HUES6 (cell line): Measurements from ENCODE around the gene MAPKAP1.

ENCODE experiments used
- H3K27ac ChIP-seq: 2 replicates; pipeline ENCODE4 v1.7.0; 2013; ENCODE audit warnings: low read depth, mild to moderate bottlenecking, low read length, inconsistent platforms
- H3K27me3 ChIP-seq: 2 replicates; pipeline ENCODE4 v1.6.1; 2013; ENCODE audit warnings: low read length; ENCODE audit not compliant: control insufficient read depth, insufficient read depth
- H3K36me3 ChIP-seq: 2 replicates; pipeline ENCODE4 v1.6.1; 2013; ENCODE audit warnings: low read length; ENCODE audit not compliant: control insufficient read depth, insufficient read depth
- H3K4me1 ChIP-seq: 2 replicates; pipeline ENCODE4 v1.6.1; 2013; ENCODE audit warnings: low read length; ENCODE audit not compliant: control insufficient read depth, insufficient read depth
- H3K4me3 ChIP-seq: 2 replicates; pipeline ENCODE4 v1.5.1; 2013; ENCODE audit warnings: low read depth, low read length
- H3K9ac ChIP-seq: one replicate; pipeline ENCODE4 v1.6.1; 2013; ENCODE audit warnings: mild to moderate bottlenecking, low read length
- H3K9me3 ChIP-seq: 2 replicates; pipeline ENCODE4 v1.6.1; 2013; ENCODE audit warnings: low read depth, low read length; ENCODE audit not compliant: control insufficient read depth, insufficient read depth

Gene MAPKAP1

GRCh38 chr9:125493881-125494652, 212.9 kb downstream of the MAPKAP1 start:
- H3K27ac ChIP-seq: no peak overlapping the region; the same call in 1 of the 2 replicates
- H3K36me3 ChIP-seq: no peaks in the 10 kb centered on the region
- peaks cover 48% of the 10 kb centered on the region for H3K4me1 ChIP-seq
- H3K4me3 ChIP-seq: no peak overlapping the region
- no peaks in the 10 kb centered on the region for H3K27me3 ChIP-seq
- no peak overlapping the region for H3K9ac ChIP-seq
- H3K9me3 ChIP-seq: no peaks in the 10 kb centered on the region

DNA sequence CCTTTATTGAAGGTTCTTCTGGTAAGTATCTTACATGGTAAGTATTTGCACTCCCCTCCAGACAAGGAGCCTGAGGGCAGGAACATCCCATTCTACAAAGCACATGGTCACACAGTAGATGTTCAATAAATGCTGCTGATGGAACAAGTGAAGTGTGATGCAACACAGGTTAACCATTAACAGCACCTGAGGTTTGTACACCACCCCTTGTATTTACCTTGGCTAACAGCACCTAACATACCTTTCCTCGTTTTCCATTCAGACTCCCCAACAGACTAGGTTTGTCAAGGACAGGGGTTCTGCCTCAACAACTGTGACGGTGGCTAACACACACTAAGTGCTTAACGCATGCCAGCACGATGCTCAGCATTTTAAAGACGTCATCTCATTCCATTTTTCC, 213.6 kb downstream of the MAPKAP1 start:
- no peak overlapping the region for H3K9ac ChIP-seq
- no peaks in the 10 kb centered on the region for H3K36me3 ChIP-seq
- H3K27me3 ChIP-seq: no peaks in the 10 kb centered on the region
- peaks cover 48% of the 10 kb centered on the region for H3K4me1 ChIP-seq
- H3K9me3 ChIP-seq: no peaks in the 10 kb centered on the region
- H3K27ac ChIP-seq: no peak overlapping the region
- H3K4me3 ChIP-seq: no peak overlapping the region

DNA sequence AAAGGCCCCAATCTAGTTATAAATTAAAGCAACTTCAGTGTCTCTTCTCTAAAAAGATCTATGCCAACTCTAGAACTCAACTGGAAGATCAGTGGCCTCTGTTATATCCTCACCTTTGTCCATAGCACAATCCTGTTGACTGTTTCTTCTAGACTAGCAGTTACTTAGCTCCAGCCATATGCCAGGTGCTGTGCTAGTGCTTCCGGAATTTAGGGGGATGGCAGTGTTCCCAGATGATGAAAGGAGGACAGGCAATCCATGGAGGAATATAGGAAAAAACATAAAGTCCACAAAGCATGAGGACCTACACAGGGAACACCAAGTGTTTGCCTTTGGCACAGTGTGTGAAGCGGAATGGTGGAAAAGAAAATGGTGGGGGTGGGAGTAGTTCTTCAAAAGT, 214.3 kb downstream of the MAPKAP1 start:
- Histone ChIP-seq H3K36me3 (no peaks in the 10 kb centered on the region), H3K4me1 (peaks cover 45% of the 10 kb centered on the region), H3K9ac (no peak overlapping the region), H3K27ac (no peak overlapping the region), H3K9me3 (no peaks in the 10 kb centered on the region), H3K27me3 (no peaks in the 10 kb centered on the region), H3K4me3 (no peak overlapping the region)

DNA sequence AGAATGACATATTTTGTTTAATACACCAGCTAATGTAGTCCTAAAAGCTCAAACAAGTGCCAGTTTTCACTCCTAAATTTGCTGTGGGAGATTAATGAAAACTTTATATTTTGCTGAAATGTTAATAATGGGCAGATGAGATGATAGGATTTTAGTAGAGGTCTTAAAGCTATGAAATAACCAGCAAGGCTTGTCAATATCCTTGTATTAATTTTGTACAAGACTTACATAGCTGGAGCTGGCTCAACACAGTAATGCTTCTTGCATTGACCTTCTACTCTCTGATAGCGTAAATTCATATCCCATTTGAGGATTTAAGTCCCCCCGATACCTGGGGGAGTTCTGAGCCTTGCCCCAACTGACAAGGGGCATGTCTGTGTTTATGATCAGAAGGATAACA, 219.2 kb downstream of the MAPKAP1 start:
- Histone ChIP-seq H3K27ac (no peak overlapping the region), H3K36me3 (peaks cover 3% of the 10 kb centered on the region; the same call in 1 of the 2 replicates), H3K9me3 (no peaks in the 10 kb centered on the region), H3K4me1 (peaks cover 7% of the 10 kb centered on the region; the same call in 1 of the 2 replicates), H3K27me3 (no peaks in the 10 kb centered on the region), H3K9ac (no peak overlapping the region), H3K4me3 (no peak overlapping the region)

GRCh38 chr9:125486576-125486975, 220.4 kb downstream of the MAPKAP1 start:
- peaks cover 3% of the 10 kb centered on the region; the same call in 1 of the 2 replicates for H3K36me3 ChIP-seq

GRCh38 chr9:125486152-125486508, 220.9 kb downstream of the MAPKAP1 start:
- Histone ChIP-seq H3K27me3 (no peaks in the 10 kb centered on the region), H3K27ac (no peak overlapping the region), H3K9me3 (no peaks in the 10 kb centered on the region), H3K36me3 (peaks cover 3% of the 10 kb centered on the region; the same call in 1 of the 2 replicates), H3K9ac (no peak overlapping the region), H3K4me1 (peaks cover 7% of the 10 kb centered on the region; the same call in 1 of the 2 replicates), H3K4me3 (no peak overlapping the region)

More at GRCh38 chr9:125486576-125486975, 220.4 kb downstream of the MAPKAP1 start:
- Histone ChIP-seq H3K4me3 (no peak overlapping the region), H3K27ac (no peak overlapping the region), H3K27me3 (no peaks in the 10 kb centered on the region), H3K9ac (no peak overlapping the region), H3K9me3 (no peaks in the 10 kb centered on the region), H3K4me1 (peaks cover 7% of the 10 kb centered on the region; the same call in 1 of the 2 replicates)

DNA sequence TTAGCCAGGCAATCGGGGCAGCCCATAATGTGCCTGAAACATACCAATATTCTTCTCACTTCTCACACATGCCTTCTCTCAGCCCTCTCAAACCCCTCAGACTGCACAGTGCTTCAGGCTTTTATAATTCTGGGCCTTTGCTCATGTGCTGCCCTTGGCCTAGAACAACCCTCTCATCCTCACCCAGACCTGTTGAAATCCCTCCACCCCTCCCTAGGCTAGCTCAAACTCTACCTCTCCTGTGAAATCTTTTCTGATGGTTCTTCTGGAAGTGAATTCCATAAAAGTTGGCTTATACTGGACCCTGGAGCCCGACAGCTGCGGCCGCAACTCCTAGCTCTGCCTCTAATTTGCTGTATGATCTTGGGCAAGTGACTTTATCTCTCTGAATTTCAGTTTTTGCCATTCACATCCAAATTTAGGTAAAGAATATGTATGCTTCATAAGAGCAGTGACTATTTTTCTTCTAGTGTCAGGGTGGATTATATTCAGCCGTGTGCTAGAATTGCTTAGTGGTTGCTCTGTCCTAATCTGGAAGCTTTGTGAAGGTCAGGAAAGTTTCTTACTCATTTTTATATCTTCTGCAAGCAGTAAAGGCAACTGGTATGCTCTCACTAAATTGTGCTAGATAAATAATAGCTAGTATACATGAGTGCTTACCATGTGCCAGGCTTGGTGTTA, 221.4 kb downstream of the MAPKAP1 start:
- no peaks in the 10 kb centered on the region for H3K9me3 ChIP-seq
- no peak overlapping the region for H3K4me3 ChIP-seq
- peaks cover 3% of the 10 kb centered on the region; the same call in 1 of the 2 replicates for H3K36me3 ChIP-seq
- H3K27ac ChIP-seq: no peak overlapping the region
- H3K9ac ChIP-seq: no peak overlapping the region
- H3K4me1 ChIP-seq: peaks cover 7% of the 10 kb centered on the region; the same call in 1 of the 2 replicates
- H3K27me3 ChIP-seq: no peaks in the 10 kb centered on the region

DNA sequence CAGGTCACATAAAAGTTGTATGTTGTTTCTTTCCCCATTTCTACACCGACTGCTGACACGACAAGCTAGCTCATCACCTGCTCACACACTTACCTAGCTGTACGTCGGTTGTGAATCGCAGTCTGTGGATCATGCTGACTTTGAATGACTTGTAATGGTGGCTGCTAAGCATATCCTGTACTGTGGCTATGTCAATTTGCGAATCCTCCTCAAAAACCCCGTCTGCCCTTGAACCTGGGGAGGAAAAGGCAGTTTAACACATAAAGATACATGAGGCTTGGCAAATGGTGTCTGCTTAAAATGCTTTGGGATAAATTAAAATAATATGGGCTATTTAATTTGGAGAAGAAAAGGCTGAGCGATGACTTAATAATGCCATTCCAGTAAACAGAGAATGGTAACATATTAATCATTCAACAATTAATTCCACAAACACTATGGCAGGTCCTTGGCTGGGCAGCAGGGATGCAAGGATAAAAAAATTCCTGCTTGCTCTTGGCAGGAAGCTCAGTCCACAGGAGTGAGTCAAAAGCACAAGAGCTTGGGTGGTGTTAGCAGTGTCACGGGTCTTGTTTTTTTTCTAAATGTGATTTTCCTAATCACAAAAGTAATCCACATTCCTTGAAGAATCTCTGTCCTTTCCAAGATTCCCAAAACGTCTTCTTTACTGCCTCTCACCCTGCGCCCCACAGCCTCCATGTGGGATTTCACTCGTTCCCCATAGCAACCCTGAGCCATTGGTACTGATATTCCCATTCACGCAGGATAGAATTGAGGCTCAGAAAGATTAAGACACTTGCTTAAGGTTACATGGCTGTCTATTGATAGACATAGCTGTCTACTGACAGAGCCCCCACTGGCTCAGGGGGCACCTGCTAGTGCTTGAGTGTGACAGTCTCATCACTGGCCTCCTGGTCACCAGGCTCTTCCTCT, 222.4 kb downstream of the MAPKAP1 start:
- H3K4me3 ChIP-seq: no peak overlapping the region
- no peak overlapping the region for H3K9ac ChIP-seq
- H3K4me1 ChIP-seq: peaks cover 7% of the 10 kb centered on the region; the same call in 1 of the 2 replicates
- H3K27me3 ChIP-seq: no peaks in the 10 kb centered on the region
- peaks cover 3% of the 10 kb centered on the region for H3K36me3 ChIP-seq
- H3K9me3 ChIP-seq: no peaks in the 10 kb centered on the region
- no peak overlapping the region for H3K27ac ChIP-seq

DNA sequence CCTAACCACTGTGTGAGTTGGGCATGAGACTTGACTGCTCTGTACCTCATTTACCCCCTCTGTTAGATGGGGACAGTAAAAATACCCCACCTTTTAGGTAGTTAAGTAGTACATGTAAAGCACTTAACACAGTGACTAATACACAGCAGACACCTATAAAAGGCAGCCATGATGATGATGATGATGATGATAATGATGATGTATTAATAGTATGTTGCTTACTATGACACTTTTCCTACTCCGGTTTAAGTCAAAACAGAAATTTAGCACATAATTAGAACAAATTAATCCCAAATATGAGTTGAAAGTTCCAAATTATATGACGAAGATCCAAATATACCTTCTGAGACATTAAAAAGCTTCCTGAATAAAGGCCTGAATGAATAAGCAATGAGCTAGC, 223.3 kb downstream of the MAPKAP1 start:
- H3K27me3 ChIP-seq: no peaks in the 10 kb centered on the region
- no peak overlapping the region for H3K9ac ChIP-seq
- peaks cover 3% of the 10 kb centered on the region for H3K36me3 ChIP-seq
- H3K4me1 ChIP-seq: peaks cover 7% of the 10 kb centered on the region; the same call in 1 of the 2 replicates
- no peak overlapping the region for H3K4me3 ChIP-seq
- no peaks in the 10 kb centered on the region for H3K9me3 ChIP-seq
- no peak overlapping the region for H3K27ac ChIP-seq

- Histone ChIP-seq H3K27ac (no peak overlapping the region), H3K4me3 (no peak overlapping the region), H3K4me1 (no peaks in the 10 kb centered on the region), H3K9ac (no peak overlapping the region), H3K36me3 (peaks cover 3% of the 10 kb centered on the region), H3K27me3 (no peaks in the 10 kb centered on the region), H3K9me3 (no peaks in the 10 kb centered on the region)
Measured at GRCh38 chr9:125479846-125480615, 227.0 kb downstream of the MAPKAP1 start.
